Kidney (tissue), 14 donors: Measurements from ENCODE around the gene DGLUCY. TPM values are rescaled to one million over a fixed set of nuclear protein-coding genes. Genes with fewer than 3 reads are reported as not detected.
A peak's percentile ranks its signal among the peaks of the same experiment; 100 is the strongest.

Source experiments
- DNase-seq, 5 donors: peaks; one replicate each; pipeline ENCODE4 v3.0.0-alpha.2; 2013 to 2020
- FAIRE-seq: peaks from 2 replicates; lab custom pipeline; 2012; peaks lifted over from hg19 to GRCh38; lab: Jason Lieb, UNC
- H3K27ac ChIP-seq, 2 donors: one replicate each; pipeline ENCODE4 v1.7.0; 2013; ENCODE audit warnings: low read depth in 2 of 2, low read length in 2 of 2, inconsistent platforms in 1 of 2
- H3K27me3 ChIP-seq: one replicate; pipeline ENCODE4 v1.7.1; 2013; ENCODE audit warnings: low read length, inconsistent platforms; ENCODE audit not compliant: control insufficient read depth, insufficient read depth
- H3K36me3 ChIP-seq, 3 donors: one replicate each; pipeline versions ENCODE4 v1.7.0 to v1.7.1; 2013; ENCODE audit warnings: low read length in 3 of 3, control low read depth in 1 of 3, inconsistent platforms in 1 of 3; ENCODE audit not compliant: insufficient read depth in 3 of 3, control insufficient read depth in 2 of 3
- H3K4me1 ChIP-seq, 3 donors: one replicate each; pipeline versions ENCODE4 v1.7.0 to v1.7.1; 2013; ENCODE audit warnings: low read length in 3 of 3, inconsistent platforms in 1 of 3, low read depth in 1 of 3; ENCODE audit not compliant: control insufficient read depth in 2 of 3, insufficient read depth in 2 of 3
- H3K4me3 ChIP-seq, 3 donors: one replicate each; pipeline versions ENCODE4 v1.7.0 to v1.8.1; 2013; ENCODE audit warnings: low read length in 3 of 3, control low read depth in 1 of 3, inconsistent platforms in 1 of 3
- H3K9ac ChIP-seq, 3 donors: one replicate each; pipeline versions ENCODE4 v1.7.0 to v1.7.1; 2013; ENCODE audit warnings: low read length in 3 of 3, control low read depth in 1 of 3, inconsistent platforms in 1 of 3
- H3K9me3 ChIP-seq, 3 donors: one replicate each; pipeline versions ENCODE4 v1.7.0 to v1.7.1; 2013; ENCODE audit warnings: low read length in 3 of 3, control low read depth in 1 of 3, inconsistent platforms in 1 of 3; ENCODE audit not compliant: control insufficient read depth in 2 of 3, insufficient read depth in 1 of 3
- intact Hi-C: fragments of 100-400 bp; cut with DNase I; formaldehyde crosslinking; loops from one replicate; pipeline ENCODE4 v1.11.1; 2022
- polyA plus RNA-seq: library from polyadenylated mRNA; stranded (reverse); fragments of 350-450 nt; fragmentation: Illumina TruSeq; extraction: RNeasy Lipid Tissue Mini Kit (QIAGEN cat#74804); gene quantifications from one replicate; pipeline ENCODE4 v1.2.3, GENCODE V29; 2014; ENCODE audit warnings: low read depth, low replicate concordance; ENCODE audit not compliant: insufficient read depth
- total RNA-seq: library from RNA; stranded (reverse); fragmentation: NEBNext Ultra II Directional; extraction: Animal tissue kit (Norgen Biotek cat#: 25700); gene quantifications from one replicate; pipeline ENCODE4 v1.2.1, GENCODE V29; 2021
- TF ChIP-seq, protein P1 (sequence below): IDR thresholded peaks from 3 replicates; pipeline ENCODE4 v1.5.1; 2012; ENCODE audit warnings: mild to moderate bottlenecking, moderate library complexity, borderline replicate concordance; ENCODE audit not compliant: insufficient read depth; ENCODE audit errors: extremely low read depth
- donor health status: control.
- donor health status: control.
- donor health status: control.
- donor health status: control.
- donor health status: control.
- donor health status: DM: yes; HTN: yes; CAD: no.
- donor health status: Normal renal cell carcinoma (clear cell type).

DGLUCY gene
- total and polyA plus RNA-seq, 2 donors from 2014 or later = 79.7 to 83.4 TPM

DNA sequence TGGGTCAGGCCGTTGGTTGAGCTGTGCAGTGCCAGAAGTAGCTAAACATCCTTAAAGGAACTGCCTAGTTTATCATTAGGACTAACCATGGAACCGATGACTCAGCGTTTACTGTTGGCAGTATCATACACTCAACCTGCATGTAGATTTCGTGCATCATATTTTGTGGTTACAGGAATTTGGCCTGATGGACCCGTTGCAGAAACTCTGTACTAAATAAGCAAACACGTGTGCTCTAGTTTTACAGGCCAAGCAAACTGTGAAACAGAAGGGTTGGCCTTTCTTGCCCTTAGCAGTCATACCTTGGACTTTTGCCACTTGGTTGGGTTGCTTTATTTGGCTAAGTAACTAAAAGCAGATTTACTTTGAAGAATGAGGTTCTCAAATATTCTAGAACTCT lies 35.6 kb downstream of the DGLUCY start:
- FAIRE-seq (peak; percentile 27), DNase-seq (peak in 2 of 5 donors; percentile 25 to 42)
- H3K9me3 ChIP-seq = no peaks in the 10 kb centered on the region
- H3K4me1 ChIP-seq = peaks cover 0 to 10% (median 5%) of the 10 kb centered on the region in 3 donors
- no peaks in the 10 kb centered on the region for H3K27me3 ChIP-seq
- intact Hi-C loops = no loop called here
- TF ChIP-seq, protein P1, sequence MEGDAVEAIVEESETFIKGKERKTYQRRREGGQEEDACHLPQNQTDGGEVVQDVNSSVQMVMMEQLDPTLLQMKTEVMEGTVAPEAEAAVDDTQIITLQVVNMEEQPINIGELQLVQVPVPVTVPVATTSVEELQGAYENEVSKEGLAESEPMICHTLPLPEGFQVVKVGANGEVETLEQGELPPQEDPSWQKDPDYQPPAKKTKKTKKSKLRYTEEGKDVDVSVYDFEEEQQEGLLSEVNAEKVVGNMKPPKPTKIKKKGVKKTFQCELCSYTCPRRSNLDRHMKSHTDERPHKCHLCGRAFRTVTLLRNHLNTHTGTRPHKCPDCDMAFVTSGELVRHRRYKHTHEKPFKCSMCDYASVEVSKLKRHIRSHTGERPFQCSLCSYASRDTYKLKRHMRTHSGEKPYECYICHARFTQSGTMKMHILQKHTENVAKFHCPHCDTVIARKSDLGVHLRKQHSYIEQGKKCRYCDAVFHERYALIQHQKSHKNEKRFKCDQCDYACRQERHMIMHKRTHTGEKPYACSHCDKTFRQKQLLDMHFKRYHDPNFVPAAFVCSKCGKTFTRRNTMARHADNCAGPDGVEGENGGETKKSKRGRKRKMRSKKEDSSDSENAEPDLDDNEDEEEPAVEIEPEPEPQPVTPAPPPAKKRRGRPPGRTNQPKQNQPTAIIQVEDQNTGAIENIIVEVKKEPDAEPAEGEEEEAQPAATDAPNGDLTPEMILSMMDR = no peak
- peaks cover 2 to 22% (median 9%) of the 10 kb centered on the region in 3 donors for H3K36me3 ChIP-seq
- H3K4me3 ChIP-seq = no peak overlapping the region
- no peak overlapping the region for H3K9ac ChIP-seq
- peak overlapping the region; percentile 19 to 89 for H3K27ac ChIP-seq

DNA sequence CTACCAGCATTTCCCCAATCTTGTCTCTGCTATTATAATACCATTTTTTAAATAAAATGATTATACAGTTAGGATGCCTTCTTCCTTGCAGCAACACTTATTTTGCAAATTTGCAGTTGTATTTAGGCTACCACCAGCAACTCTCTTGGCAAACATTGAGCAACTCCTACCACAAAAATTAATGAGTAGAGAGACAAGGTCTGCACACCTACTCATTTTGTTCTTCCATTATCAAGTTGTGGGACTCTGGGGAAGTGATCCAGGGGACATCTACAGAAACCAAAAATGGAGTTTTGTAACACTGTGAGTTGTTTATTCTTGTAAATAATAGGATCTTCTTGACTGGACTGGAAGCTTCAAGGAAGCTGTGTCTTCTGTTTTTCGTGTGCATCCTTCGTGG lies 38.6 kb downstream of the DGLUCY start:
- H3K27me3 ChIP-seq = no peaks in the 10 kb centered on the region
- no peaks in the 10 kb centered on the region for H3K9me3 ChIP-seq
- DNase-seq (no peak), FAIRE-seq (no peak)
- H3K9ac ChIP-seq = no peak overlapping the region
- H3K4me1 ChIP-seq = peaks cover 2 to 13% (median 10%) of the 10 kb centered on the region in 3 donors
- no peak overlapping the region for H3K4me3 ChIP-seq
- intact Hi-C loops = no loop called here
- peaks cover under 1 to 2% (median under 1%) of the 10 kb centered on the region in 3 donors for H3K36me3 ChIP-seq
- TF ChIP-seq, protein P1 = no peak
- no peak overlapping the region for H3K27ac ChIP-seq

DNA sequence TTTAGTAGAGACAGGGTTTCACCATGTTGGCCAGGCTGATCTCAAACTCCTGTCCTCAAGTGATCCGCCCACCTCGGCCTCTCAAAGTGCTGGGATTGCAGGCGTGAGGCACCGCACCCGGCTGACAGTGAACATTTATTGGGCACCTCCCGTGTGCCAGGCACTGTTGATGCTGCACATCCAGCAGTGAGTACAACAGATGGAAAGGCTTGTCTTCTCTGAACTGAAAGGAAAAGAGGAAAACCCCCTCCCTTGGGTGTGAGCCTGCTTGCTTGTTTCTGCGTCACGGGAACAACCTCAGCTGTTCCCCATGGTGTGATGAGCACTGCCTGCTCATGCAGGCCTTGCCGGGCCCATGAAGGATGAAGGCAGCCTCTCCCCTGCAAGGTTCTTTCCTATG lies 39.5 kb downstream of the DGLUCY start:
- DNase-seq (no peak), FAIRE-seq (no peak)
- TF ChIP-seq, protein P1 = no peak
- Histone ChIP-seq H3K4me3 (no peak overlapping the region), H3K27ac (no peak overlapping the region), H3K9me3 (no peaks in the 10 kb centered on the region), H3K9ac (no peak overlapping the region), H3K27me3 (no peaks in the 10 kb centered on the region), H3K36me3 (peaks cover 0 to 9% (median 7%) of the 10 kb centered on the region in 3 donors), H3K4me1 (peaks cover 2 to 13% (median 10%) of the 10 kb centered on the region in 3 donors)
- intact Hi-C loops = no loop called here
